ENCODE measurements around the gene TSPO.

TSPO gene

DNA sequence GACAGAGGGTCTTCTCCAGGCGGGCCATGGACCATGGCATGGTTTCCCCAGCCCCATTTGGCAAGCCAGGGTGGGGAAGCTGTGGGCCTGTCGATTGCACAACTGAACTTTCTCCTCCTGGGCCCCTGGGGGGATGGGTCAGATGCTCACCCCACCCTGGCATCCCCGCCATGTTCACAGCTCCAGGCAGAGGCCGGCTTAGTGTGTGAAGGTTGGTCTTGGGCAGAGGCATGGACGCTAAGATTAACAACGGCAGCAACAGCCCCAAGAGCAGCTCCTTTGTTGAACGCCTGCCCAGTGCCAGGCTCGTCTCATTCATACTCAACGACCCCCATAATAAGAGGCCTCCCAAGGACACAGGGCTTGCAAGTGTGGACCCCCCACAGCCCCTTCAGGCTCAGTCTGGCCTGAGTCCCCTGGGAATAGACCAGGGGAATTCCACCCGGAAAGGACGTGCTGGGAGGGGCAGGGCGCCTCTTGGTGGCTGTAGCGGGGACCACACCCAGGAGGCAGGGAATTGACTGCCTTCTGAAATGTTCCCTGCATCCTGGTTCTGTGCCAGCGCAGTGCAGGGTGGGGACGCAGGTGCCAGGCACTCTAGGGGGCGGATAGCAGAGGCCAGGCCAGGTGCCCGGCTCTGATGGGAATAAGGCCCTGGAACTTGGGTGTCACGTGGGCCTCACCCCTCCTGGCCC lies 8.3 kb downstream of the TSPO start:
- DNase-seq = no peak

DNA sequence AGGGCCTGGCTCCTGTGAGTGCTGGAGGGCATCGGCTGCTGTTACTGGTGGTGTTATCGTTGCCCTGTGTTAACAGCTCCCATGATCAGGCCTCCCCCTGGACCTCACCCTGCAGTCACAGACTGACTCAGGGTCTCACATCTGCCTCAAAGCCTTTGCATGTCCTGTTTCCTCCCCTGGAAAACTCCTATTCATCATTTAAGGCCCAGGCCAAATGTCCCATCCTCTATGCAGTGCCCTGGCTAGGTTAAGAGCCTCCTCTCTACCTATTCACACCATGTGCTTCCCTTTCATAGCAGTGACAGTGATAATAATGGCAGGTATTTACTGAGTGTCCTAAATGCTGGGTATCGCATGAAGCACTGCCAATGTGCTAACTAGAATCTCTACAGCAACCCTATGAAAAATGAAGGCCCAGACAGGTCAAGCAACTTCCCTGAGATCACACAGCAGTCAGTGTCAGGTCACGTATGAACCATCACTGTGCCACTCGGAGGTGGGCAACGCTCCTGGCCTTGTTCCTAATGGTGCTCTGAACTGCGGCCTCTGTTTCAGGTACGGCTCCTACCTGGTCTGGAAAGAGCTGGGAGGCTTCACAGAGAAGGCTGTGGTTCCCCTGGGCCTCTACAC lies 9.3 kb downstream of the TSPO start:
- no peak for DNase-seq

DNA sequence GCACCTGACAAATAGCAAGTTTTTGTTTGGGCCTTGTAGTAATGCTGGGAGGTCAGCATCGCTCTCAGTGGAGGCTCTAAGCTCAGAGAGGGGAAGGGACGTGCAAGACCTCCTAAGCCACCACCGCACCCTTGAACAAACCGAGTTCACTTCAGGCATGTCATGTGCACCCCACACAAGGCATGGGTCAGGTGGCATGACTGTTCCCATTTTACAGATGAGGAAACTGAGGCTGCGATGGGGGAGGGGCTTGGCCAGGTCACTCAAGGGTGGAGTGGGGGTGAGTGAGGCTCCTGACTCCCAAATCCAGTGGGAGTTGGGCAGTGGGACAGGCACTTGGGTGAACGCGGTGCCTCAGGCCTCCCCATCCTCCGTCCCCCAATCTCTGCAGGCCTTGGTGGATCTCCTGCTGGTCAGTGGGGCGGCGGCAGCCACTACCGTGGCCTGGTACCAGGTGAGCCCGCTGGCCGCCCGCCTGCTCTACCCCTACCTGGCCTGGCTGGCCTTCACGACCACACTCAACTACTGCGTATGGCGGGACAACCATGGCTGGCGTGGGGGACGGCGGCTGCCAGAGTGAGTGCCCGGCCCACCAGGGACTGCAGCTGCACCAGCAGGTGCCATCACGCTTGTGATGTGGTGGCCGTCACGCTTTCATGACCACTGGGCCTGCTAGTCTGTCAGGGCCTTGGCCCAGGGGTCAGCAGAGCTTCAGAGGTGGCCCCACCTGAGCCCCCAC lies 11.2 kb downstream of the TSPO start:
- DNase-seq = no peak

DNA sequence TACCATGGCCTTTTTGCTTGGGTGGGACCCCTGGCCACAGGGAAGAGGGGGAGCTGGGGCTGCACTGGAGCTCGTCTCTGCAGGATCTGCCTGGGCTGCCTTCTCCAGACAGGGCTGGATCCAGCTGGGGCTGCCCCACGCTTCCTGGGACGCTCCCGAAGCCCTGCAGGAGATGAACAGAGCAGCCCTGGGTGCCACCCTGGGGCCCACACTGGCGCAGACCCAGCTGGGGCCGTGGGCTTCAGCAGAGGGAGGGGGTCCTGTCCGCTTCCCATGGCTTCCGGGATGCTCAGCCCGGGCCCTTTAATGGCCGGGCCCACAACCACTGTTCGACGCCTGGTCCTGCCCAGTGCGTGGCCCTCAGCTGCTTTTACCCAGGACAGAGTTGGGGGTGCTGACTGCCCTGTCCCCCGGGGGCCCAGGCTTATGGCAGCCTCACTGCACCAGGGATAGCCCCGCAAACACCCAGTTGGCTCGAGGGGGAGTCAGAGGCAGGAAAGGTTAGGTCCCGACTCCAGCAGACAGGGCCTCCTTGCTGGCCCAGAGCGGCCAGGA lies 12.0 kb downstream of the TSPO start:
- no peak for DNase-seq

DNA sequence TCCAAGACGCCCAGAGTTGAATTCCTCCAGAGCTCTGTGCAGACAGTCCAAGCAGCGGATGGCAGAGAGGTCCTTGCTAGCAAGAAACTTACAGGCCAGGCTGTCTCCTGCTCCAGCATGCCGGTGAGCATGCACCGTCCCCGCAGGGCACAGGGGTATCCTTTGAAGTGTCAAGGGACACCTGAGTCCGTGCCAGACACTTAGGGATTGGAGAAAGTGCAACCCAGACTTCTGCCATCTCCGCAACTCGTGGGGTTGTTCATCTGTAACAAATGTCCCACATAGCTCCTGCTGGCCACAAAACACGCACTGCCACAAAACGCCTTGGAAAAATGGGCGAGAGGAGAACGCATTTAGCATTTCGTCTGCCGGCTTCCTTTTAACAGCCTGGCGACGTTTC lies 13.3 kb downstream of the TSPO start:
- no peak for DNase-seq

DNA sequence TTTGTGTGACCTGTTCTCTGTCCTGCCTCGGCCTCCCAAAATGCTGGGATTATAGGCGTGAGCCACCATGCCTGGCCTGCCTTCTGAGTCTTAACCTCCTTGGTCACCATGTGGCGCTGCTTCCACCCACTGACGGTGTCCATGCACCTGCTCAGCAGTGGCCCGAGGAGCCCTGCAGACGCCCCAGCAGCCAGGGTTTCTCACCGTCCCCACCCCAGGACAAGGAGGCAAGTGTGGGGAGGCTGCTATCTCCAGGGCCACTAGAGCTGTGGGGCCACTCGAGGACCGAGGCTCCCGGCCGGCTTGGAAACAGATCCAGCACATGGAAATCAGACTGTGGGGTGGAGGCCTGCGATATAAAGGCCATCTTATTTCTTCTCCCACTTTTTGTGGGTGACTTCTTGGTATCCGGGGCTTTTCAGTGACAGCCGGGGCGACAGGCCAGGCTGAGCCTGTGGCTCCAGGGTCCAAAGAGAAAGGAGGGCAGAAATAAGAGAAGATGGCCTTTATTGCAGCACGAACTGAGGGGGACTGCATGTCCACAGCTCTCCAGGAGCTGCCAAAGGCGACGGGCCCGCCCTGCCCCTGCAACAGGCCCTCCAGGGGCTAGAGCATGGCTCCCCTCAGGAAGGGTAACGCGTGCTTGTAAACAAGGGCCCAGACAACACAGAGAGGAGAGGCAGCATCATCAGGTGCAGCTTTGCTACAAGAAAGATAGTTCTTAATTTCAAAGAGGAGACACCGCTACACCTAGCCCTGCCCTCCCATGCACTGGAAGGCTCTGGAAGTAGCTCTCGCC lies 15.0 kb downstream of the TSPO start:
- no peak for DNase-seq

DNA sequence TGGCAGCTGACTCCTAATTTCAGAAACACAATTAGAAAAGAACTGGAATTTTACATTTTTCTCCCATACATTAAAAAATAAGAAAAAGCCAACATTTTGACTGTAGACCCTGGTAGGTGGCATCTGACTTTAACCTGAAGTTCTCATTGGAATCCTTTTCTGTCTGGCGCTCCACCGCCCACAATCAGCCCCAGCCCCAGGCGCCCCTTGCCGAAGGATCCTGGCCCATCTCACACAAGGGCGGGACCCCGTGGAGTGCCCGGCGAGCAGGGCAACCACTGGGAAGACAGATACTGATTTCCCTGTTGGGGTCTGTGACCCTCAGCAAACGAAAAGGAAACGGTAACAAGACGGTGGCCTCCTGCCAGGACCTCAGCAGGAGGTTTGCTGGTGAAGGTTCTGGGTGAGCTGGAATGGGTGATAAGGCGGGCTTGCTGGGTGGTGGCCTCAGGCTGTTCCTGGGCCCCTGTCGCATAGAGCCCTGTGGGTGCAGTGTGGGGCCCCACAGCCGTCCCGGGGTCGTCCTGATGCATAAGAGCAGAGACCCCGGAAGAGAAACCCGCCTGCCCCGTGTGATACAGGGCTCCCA lies 15.7 kb downstream of the TSPO start:
- DNase-seq = no peak

DNA sequence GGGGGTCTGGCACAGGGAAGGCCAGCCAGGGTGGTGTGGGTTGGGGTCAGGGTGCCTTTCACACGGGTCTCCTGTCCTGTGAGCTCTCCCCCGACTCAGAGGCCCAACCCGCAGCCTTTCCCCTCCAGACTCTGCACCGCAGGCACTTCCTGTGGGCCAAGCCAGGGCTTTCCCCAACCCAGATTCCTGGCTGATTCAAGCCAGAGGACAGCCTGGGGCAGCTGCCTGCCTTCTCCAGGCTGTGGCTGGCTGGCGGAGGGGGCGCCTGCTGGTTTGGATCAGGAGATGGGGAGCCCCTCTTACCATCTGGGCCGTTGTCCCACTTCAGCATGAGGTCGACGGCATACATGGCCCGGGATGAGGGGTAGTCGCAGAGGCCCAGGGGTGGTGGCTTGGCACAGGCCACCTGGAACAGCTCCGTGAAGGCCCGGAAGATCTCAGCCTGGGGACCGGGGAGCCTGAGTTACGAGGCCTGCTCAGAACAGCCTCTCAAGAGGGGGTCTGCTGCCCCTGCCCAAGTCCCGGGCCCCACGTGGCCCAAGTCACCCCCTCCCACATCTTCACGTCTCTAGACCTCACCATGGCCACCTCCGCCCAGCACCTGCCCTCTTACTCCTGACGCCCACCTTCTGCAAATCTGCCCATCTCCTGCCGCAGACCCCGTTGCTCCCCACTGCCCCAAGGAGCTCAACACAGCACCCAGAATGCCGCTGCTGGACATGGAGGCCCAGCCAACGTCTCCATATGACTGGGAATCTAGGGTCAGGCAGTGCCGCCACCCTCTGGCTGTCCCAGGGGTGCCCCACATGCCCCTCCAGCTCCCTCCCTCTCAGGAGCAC lies 17.3 kb downstream of the TSPO start:
- no peak for DNase-seq

DNA sequence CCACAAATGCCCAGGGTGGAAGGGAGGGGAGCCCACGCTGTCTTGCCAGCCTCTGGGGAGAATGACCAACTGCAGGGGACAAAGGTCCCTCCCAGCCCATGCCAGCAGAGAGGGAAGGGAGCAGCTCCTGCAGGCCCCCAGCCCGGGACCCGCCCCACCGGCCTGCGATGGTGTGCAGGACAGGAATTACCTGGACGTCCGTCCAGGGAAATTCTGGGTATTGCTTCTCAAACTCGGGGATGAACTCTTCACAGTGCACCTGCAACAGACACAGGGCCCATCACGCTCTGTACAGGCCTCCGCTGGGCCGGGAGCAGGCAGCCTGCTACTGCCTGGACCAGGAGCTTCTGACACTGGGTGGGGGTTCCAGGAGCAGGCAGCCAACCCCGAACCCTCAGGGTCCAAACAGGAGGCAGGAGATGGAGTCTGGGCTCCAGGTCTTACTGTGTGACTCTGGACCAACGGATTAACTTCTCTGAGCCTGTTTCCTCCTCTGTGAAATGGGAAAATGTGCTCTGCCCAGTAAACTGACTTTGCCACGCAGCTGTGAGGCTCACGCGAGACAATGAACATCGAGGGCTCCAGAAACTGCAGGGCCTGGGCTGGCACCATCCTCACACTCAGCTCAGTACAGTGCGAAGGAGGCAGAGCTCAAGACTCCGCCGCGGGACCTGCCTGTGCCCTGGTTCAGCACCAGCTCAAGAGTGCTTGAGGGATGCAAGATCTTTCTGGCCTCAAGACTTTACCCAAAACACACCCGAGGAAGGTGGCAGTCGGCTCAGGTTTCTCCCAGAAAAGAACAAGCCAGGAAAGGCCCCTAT lies 18.2 kb downstream of the TSPO start:
- DNase-seq = no peak

DNA sequence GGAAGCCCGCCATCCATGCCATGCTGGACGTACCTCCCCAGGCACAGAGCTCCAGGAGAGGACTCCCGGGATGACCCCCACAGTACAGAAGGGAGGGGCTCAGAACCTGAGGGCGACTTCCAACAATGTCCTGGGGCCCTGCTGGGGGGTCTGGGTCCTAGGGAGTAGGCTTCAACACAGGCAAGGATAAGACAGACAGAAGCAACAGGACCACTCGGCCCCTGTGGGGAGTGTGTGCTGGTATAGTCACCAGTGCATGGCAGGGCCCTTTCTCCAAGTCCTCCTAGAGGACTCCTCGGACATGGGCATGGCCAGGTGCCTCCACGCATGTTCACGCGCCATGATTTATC lies 18.7 kb downstream of the TSPO start:
- no peak for DNase-seq

DNA sequence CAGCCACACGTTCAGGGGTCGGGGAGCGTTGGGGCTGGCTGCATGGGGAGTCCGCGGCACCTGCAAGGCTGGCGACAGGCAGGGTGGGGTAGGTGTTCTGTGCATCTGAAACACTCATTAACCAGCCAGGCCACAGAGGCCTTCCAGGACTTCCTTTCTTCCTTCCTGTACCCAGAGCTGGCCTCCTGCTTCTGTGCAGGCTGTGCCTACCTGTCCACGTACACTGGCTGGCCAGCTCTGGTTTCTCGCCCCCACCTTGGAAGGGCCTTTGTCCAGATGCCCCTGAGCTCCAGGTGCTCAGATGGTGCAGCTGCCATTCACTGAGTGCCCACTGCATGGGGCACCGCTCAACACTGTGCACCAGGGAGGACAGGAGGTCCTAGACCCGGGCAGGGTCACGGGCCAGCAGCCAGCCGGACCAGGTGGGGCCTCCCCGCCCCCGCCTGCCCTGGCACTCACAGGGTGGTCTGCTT lies 19.7 kb downstream of the TSPO start:
- no peak for DNase-seq

DNA sequence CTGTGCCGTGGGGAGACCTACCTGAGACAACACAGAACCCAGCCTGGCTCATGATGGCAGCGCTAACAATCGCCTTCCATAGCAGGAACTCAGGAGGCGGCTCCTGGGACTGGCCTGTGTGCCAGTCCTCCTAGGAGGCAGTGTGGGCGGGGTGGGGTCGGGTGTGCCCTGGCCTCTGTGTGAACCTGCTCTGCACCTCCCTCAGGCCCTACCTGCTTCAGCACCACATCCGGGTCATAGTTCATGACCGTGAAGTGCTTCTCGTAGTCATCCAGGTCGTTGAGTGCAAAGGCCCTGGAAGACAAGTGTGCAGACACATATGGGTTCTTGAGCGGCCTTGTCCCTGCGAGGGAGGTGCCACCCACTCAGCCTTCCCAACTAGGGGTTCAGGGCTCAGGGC lies 20.2 kb downstream of the TSPO start:
- DNase-seq = no peak

DNA sequence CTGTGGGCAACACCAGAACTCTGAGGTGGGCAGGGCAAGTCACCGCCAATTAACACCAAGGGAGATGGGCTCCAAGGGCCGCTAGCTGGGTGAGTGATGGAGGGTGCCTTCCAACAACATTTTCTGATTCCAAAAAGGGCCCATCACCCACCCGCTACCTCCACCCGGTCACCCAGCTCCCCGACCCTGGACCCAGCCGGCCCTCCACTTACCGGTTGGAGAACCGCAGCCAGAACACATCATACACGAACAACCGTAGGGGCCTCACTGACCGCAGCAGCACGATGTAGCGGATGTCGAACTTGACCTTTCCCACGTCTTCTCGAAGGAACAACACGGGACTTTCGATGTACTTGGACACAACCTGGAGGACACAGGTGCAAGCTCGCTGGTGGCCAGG lies 20.8 kb downstream of the TSPO start:
- no peak for DNase-seq

DNA sequence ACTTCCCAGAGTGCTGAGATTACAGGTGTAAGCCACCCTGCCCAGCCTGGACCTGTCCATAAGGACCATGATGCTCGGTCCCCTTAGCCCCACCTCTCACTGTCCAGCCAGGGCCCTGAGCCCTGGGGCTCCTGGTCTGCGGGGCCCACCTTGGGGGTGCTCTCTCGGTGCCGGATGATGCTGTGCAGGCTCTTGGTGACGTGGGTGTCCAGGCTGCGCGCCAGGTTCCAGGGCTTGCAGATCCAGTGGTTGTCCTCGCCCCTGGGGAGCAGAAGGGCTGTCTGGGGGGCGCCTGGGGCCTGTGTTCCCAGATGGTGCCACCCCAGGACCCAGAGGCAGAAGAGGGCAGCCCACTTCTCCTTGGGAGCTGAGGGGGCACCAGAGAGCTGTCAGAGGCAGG lies 22.2 kb downstream of the TSPO start:
- DNase-seq = no peak

DNA sequence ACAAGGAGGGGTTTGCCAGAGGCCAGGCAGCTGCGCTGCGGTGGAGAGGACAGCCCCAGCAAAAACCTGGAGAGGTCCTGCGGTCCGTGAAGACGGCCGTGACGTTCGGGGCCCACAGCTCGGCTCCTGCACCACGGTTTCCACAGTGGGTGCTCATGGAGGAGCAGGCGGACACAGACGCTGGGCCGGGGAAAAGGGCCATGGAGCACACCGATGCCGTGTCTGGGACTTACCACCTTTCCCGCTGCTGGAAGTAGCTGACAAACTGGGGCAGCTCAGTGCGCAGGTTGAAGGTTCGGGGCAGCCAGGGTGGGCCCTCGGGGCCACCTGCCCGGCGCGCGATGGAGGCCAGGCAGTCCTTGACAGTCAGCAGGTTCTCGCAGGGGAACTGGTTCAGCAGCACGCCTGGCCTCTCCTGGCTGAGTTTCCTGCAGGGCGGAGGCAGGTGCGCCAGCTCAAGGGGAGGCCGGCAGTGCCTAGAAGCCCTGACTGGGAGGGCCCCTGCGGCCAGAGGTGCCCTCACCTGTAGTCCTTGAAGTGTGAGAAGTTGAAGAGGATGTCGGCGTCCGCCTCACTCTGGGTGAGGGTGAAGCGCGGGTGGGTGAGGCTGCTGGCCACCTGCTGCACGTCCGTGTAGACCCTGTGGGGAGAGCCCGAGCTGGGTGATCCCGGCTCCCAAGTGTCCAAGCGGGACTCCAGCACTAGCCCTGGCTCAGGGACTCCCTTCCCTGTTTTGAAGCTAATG lies 22.8 kb downstream of the TSPO start:
- DNase-seq = no peak

DNA sequence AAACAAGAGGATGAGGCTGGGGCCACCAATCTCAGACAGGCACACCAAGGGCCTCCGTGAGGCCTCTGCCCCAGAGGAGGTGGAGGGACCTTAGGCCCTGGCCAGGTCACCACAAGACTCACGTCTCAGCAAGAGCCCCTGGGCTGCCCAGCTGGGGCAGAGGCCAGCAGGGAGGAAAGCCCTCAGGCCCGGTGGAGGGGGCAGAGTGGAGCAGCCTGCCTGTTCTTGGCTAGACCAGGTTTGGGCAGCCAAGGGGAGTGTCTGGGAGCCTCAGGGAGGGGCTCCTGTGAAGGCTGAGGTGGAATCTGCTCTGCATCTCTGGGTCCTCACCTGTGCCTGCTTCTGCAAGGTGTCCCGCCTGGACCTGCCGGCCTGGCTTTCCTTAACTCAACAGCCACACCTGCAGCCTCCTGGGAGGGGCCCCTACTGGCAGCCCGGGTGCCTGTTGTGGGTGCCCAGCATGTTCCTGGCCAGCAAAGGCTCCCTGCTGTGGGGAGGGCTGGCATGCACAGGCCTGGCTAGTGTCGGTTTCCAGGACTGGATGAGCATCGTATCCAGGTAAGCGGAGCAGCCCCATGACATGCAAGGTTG lies 23.7 kb downstream of the TSPO start:
- no peak for DNase-seq

DNA sequence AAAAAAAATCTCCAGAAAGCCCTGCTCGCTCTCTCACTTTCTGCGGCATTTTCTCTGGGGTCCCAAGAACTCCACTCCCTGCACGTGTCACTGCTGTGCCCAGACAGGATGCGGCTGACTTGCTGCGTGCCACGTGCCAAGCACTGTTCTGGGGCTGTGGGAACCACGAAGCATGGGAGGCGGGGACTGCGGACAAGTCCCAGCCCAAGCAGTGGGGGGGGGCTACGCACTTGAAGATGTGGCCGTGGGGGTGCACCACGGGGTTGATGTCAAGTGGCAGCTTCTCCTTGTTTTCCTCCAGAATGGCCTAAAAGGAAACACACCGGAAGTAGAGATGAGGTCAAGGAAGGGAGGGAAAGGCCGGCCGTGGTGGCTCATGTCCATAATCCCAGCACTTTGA lies 24.7 kb downstream of the TSPO start:
- no peak for DNase-seq

DNA sequence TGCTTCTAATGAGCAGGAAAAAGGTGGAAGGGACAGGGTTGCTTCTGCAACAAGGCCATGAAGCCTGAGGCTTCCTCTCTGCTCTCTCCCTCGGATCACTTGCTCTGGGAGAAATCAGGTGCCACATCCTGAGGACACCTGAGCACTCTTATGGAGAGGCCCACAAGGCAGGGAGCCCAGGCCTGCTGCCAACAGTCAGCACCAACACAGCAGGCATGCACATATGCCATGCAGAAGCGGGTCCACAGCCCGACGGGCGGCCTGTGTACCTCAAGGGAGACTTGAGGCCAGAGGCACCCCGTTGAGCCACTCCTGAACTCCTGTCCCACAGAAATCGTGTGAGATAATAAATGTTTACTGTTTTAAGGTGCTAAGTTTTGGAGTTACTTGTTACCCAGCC lies 26.1 kb downstream of the TSPO start:
- DNase-seq = no peak

DNA sequence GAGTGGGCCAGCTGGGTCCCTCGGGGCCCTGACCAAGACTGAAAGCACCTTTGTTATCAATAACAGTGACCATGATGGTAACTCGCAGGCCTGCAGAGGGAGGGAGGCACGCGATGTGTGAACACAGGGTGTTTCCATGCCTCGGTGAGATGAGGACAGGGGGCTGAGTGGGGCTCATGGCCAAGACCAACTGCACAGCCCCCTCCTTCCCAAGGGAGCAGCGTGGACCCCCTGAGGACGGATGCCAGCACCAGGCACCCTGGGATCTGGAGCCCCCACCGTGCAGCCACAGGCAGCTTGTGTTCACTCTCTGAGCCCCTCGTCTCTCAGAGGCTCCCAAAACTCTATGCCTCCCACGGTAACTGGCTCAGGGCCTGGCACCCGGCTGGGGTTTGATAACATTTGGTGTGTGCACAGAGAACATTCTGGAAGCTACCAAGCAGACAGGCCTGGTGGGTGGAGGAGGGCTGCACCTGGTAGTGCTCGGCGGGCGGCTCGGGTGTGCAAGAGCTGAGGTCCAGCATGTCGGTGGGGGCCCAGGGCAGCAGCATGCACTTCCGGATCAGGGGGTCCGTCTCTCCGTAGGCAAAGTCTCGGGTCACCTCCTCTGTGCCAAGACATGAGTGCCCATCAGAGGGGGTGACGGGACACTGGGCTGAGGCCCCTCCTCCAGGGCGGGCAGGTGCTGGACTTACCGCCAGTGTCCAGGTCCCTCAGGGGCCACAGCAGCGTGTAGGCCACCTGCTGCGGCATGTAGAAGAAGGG lies 28.0 kb downstream of the TSPO start:
- DNase-seq = no peak

All from NCI-H1105 treated with DMSO at 0.1 percent for 48 hours (cell line).